GM20431 (cell line): ENCODE data around the gene RUSF1.

ENCODE experiments used
- in situ Hi-C: fragments of 300-500 bp; cut with MseI, MboI; formaldehyde crosslinking; loops from one replicate; pipeline ENCODE4 v1.15.0; 2020; ENCODE audit warnings: low sequenced_read_pairs; ENCODE audit not compliant: unreplicated experiment

The RUSF1 gene

GRCh38 chr16:31473264-31473984 lies 34.8 kb downstream of the RUSF1 start:
- in situ Hi-C loops, result no loop called here

- in situ Hi-C loops, result no loop called here
Measured at GRCh38 chr16:31472709-31473203, 35.4 kb downstream of the RUSF1 start.

GRCh38 chr16:31471875-31472708 lies 36.1 kb downstream of the RUSF1 start, which contains the start of gene TGFB1I1:
Gene TGFB1I1 (plus strand): TSS chr16:31472152. CDS start chr16:31472189, 37 bp downstream.
- in situ Hi-C loops, result no loop called here

GRCh38 chr16:31471241-31471874 lies 36.8 kb downstream of the RUSF1 start:
- in situ Hi-C loops, result no loop called here

GRCh38 chr16:31470615-31471014 lies 37.6 kb downstream of the RUSF1 start:
- in situ Hi-C loops, result no loop called here

GRCh38 chr16:31467858-31468257 lies 40.3 kb downstream of the RUSF1 start:
- in situ Hi-C loops, result no loop called here

GRCh38 chr16:31467151-31467773 lies 40.9 kb downstream of the RUSF1 start:
- in situ Hi-C loops, result no loop called here

- in situ Hi-C loops, result no loop called here
Measured at GRCh38 chr16:31466381-31466841, 41.8 kb downstream of the RUSF1 start.

- in situ Hi-C loops, result no loop called here
Measured at GRCh38 chr16:31465788-31466370, 42.3 kb downstream of the RUSF1 start.

- in situ Hi-C loops, result no loop called here
Measured at GRCh38 chr16:31464781-31465260, 43.4 kb downstream of the RUSF1 start.

- in situ Hi-C loops, result no loop called here
Measured at GRCh38 chr16:31464348-31464769, 43.8 kb downstream of the RUSF1 start.

GRCh38 chr16:31461921-31462804 lies 46.0 kb downstream of the RUSF1 start:
- in situ Hi-C loops, result no loop called here

GRCh38 chr16:31461201-31461920 lies 46.8 kb downstream of the RUSF1 start:
- in situ Hi-C loops, result no loop called here

- in situ Hi-C loops, result no loop called here
Measured at GRCh38 chr16:31460582-31461002, 47.6 kb downstream of the RUSF1 start.

GRCh38 chr16:31459687-31460581 lies 48.3 kb downstream of the RUSF1 start:
- in situ Hi-C loops, result no loop called here

GRCh38 chr16:31458844-31459686 lies 49.1 kb downstream of the RUSF1 start, which contains the start of gene ARMC5:
Gene ARMC5 (plus strand): TSS chr16:31459501. CDS start chr16:31459525, 24 bp downstream.
- in situ Hi-C loops, result no loop called here
